Astrocyte of the cerebellum (primary cell): ENCODE results near the gene MON2.
A peak's percentile ranks its signal among the peaks of the same experiment; 100 is the strongest.

Experiments used
- DNase-seq: peaks from one replicate; pipeline ENCODE4 v3.0.0-alpha.2; 2011; ENCODE audit warnings: low read depth
- H3K4me3 ChIP-seq: 2 replicates; pipeline ENCODE4 v1.5.1; 2011; ENCODE audit warnings: mild to moderate bottlenecking, low read depth, low read length, moderate library complexity
- CTCF ChIP-seq: IDR thresholded peaks from 2 replicates; pipeline ENCODE4 v1.5.1; 2012; ENCODE audit warnings: low read length, low read depth, moderate library complexity, mild to moderate bottlenecking; ENCODE audit errors: missing control alignments
- in situ Hi-C: cut with HindIII; loops from 2 replicates; pipeline ENCODE4 v1.10.0; 2017; ENCODE audit warnings: low sequenced_read_pairs

MON2 gene

GRCh38 chr12:62517887-62518286, 51.3 kb downstream of the MON2 start:
- no peak overlapping the region for H3K4me3 ChIP-seq
- in situ Hi-C loops: no loop called here
- no peak for TF ChIP-seq CTCF
- DNase-seq: no peak

GRCh38 chr12:62519043-62519442, 52.4 kb downstream of the MON2 start:
- no peak for DNase-seq
- H3K4me3 ChIP-seq: no peak overlapping the region
- in situ Hi-C loops: no loop called here
- no peak for TF ChIP-seq CTCF

- TF ChIP-seq CTCF: no peak
- in situ Hi-C loops: no loop called here
- no peak overlapping the region for H3K4me3 ChIP-seq
- DNase-seq: no peak
Observed at GRCh38 chr12:62520361-62520760, 53.7 kb downstream of the MON2 start.

- DNase-seq: no peak
- no peak for TF ChIP-seq CTCF
Observed at GRCh38 chr12:62522984-62523383, 56.4 kb downstream of the MON2 start.

GRCh38 chr12:62523619-62524018, 57.0 kb downstream of the MON2 start:
- TF ChIP-seq CTCF: no peak
- in situ Hi-C loops: no loop called here
- no peak for DNase-seq

More at GRCh38 chr12:62522984-62523383, 56.4 kb downstream of the MON2 start:
- in situ Hi-C loops: no loop called here
- H3K4me3 ChIP-seq: no peak overlapping the region

GRCh38 chr12:62525271-62525670, 58.6 kb downstream of the MON2 start:
- no peak for DNase-seq
- H3K4me3 ChIP-seq: no peak overlapping the region
- in situ Hi-C loops: no loop called here
- TF ChIP-seq CTCF: no peak

More at GRCh38 chr12:62523619-62524018, 57.0 kb downstream of the MON2 start:
- H3K4me3 ChIP-seq: no peak overlapping the region

- in situ Hi-C loops: no loop called here
- peak; percentile 16 for DNase-seq
- no peak overlapping the region for H3K4me3 ChIP-seq
- no peak for TF ChIP-seq CTCF
Observed at GRCh38 chr12:62530596-62530995, 64.0 kb downstream of the MON2 start.
